RWPE2 (cell line): Measurements from ENCODE around the gene SIAH1.
"Not testable (repeated sequence)": the region's sequence is repeated elsewhere in the genome, so short reads cannot be mapped to it uniquely, and the experiment has no call there.

ENCODE experiments used
- ATAC-seq: fragments of 200-7000 bp; cut with Tn5 transposase; 3 replicates; pipeline ENCODE4 v1.9.1; 2021; ENCODE audit warnings: low read depth
- DNase-seq: peaks from one replicate; pipeline ENCODE4 v3.0.0-alpha.2; 2020; ENCODE audit warnings: low spot score
- H3K27ac ChIP-seq: fragments of 450-650 bp; 2 replicates; pipeline ENCODE4 v1.5.1; 2017; ENCODE audit warnings: mild to moderate bottlenecking; ENCODE audit not compliant: poor library complexity, severe bottlenecking
- H3K27me3 ChIP-seq: fragments of 250-450 bp; sonication (Bioruptor Pico); 2 replicates; pipeline ENCODE4 v1.5.1; 2021; ENCODE audit warnings: mild to moderate bottlenecking, moderate library complexity; ENCODE audit not compliant: insufficient read depth, poor library complexity, severe bottlenecking
- H3K36me3 ChIP-seq: fragments of 250-450 bp; sonication (Bioruptor Pico); 2 replicates; pipeline ENCODE4 v1.5.1; 2020; ENCODE audit warnings: low read depth, mild to moderate bottlenecking, moderate library complexity
- H3K4me1 ChIP-seq: fragments of 250-450 bp; sonication (Bioruptor Pico); 2 replicates; pipeline ENCODE4 v1.5.1; 2021; ENCODE audit warnings: mild to moderate bottlenecking, moderate library complexity; ENCODE audit not compliant: insufficient read depth, poor library complexity, severe bottlenecking
- H3K4me3 ChIP-seq: fragments of 250-450 bp; sonication (Bioruptor Pico); 2 replicates; pipeline ENCODE4 v1.5.1; 2021; ENCODE audit warnings: mild to moderate bottlenecking, moderate library complexity; ENCODE audit not compliant: severe bottlenecking
- H3K9me3 ChIP-seq: fragments of 250-450 bp; sonication (Bioruptor Pico); 2 replicates; pipeline ENCODE4 v1.5.1; 2021; ENCODE audit warnings: mild to moderate bottlenecking, moderate library complexity; ENCODE audit not compliant: severe bottlenecking
- TF ChIP-seq, protein P1 (sequence below): fragments of 450-650 bp; IDR thresholded peaks from one replicate; pipeline ENCODE4 v1.5.1; 2017; ENCODE audit warnings: mild to moderate bottlenecking, moderate library complexity; ENCODE audit not compliant: poor library complexity, severe bottlenecking

SIAH1 gene

DNA sequence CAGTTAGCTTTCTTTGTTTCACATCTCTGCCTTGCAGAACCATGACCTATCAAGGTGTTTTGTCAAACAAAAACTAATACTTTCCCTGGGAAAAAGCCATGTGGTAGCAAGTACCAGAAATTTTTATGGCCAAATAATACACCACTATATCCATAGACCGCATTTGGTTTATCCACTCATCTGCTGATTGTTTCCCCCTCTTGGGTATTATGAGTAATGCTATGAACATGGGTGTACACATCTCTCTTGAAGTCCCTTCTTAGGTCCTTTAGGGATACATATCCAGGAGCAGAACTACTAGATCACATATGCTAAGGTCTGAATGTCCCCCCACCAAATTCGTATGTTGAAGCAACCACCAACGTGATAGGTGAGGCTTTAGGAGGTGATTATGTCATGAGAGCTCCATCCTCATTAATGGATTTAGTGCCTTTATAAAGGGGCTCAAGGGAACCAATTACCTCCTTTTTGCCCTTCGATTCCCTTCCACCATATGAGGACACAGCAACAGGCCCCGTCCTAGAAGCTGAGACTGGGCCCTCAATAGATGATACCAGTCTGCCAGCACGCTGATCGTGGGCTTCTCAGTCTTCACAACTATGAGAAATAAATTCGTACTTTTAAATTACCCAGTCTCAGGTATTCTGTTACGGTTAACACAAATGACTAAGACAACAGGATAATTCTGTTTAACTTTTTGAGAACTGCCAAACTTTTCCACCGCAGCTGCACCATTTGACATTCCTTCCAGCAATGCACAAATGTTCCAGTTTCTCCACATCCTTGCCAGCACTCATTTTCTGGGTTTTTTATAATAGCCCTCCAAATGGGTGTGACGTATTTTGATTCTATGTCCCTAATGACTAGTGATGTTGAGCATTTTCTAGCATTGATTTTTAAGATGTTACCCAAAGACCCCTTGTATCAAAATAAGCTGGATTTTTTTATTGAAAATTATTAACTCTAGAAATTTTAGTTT lies 30.0 kb downstream of the SIAH1 start:
- Histone ChIP-seq H3K9me3 (no peaks in the 10 kb centered on the region), H3K27ac (no peak overlapping the region), H3K4me1 (peaks cover 4% of the 10 kb centered on the region), H3K4me3 (no peak overlapping the region), H3K27me3 (no peaks in the 10 kb centered on the region), H3K36me3 (peaks cover 69% of the 10 kb centered on the region)
- TF ChIP-seq, protein P1, sequence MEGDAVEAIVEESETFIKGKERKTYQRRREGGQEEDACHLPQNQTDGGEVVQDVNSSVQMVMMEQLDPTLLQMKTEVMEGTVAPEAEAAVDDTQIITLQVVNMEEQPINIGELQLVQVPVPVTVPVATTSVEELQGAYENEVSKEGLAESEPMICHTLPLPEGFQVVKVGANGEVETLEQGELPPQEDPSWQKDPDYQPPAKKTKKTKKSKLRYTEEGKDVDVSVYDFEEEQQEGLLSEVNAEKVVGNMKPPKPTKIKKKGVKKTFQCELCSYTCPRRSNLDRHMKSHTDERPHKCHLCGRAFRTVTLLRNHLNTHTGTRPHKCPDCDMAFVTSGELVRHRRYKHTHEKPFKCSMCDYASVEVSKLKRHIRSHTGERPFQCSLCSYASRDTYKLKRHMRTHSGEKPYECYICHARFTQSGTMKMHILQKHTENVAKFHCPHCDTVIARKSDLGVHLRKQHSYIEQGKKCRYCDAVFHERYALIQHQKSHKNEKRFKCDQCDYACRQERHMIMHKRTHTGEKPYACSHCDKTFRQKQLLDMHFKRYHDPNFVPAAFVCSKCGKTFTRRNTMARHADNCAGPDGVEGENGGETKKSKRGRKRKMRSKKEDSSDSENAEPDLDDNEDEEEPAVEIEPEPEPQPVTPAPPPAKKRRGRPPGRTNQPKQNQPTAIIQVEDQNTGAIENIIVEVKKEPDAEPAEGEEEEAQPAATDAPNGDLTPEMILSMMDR: no peak
- no peak for DNase-seq
- ATAC-seq: no peak

DNA sequence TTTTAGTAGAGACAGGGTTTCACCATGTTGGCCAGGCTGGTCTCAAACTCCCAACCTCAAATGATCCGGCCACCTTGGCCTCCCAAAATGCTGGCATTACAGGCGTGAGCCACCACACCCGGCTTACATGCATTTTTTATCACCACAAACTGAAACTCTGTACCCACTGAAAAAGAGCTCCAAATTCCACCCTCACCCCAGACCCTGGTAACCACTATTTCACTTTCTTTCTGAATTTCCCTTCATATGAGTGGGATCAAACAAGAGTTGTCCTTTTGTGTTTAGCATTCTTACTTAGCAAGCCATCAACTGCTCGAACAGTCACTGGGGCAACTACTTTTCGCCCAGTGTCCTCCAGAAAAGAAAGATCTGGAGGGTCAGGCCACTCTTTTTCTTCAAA lies 30.8 kb downstream of the SIAH1 start:
- not testable (repeated sequence) for H3K27ac ChIP-seq, H3K27me3 ChIP-seq, DNase-seq, H3K9me3 ChIP-seq, H3K4me1 ChIP-seq, ATAC-seq, H3K4me3 ChIP-seq
- peaks cover 74% of the 10 kb centered on the region for H3K36me3 ChIP-seq

DNA sequence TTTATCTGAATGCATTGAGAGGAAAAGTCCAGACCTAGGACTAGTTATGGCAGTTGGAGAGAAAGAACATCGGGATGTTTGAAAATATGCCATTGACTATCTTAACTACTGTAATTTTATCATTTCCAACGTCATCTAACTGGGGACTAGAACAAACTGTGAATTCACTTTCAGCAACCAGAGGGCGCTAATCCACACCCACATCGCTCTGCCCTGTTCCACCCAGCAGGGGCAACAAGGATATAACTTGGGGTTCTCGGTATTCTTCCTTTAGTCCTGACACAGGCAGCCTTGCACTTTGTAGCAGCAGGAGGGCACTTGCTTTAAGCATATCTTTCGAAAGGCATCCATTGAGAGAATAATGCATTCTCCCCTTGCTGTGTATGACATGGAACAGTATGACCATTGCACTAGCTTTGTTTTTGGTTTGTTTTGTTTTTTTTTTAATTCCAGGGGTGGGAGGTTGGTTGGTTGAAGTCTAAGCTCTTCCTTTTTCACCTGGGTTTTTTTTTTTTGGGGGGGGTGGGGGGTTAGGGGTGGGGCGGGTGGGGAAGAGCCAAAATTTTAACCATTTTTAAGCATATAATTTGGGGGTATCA lies 31.5 kb downstream of the SIAH1 start:
- H3K27me3 ChIP-seq: no peaks in the 10 kb centered on the region
- DNase-seq: no peak
- peaks cover 4% of the 10 kb centered on the region for H3K4me1 ChIP-seq
- no peaks in the 10 kb centered on the region for H3K9me3 ChIP-seq
- ATAC-seq: peak; percentile 87
- TF ChIP-seq, protein P1: peak; percentile 86
- H3K4me3 ChIP-seq: no peak overlapping the region
- H3K36me3 ChIP-seq: peaks cover 72% of the 10 kb centered on the region
- no peak overlapping the region for H3K27ac ChIP-seq

DNA sequence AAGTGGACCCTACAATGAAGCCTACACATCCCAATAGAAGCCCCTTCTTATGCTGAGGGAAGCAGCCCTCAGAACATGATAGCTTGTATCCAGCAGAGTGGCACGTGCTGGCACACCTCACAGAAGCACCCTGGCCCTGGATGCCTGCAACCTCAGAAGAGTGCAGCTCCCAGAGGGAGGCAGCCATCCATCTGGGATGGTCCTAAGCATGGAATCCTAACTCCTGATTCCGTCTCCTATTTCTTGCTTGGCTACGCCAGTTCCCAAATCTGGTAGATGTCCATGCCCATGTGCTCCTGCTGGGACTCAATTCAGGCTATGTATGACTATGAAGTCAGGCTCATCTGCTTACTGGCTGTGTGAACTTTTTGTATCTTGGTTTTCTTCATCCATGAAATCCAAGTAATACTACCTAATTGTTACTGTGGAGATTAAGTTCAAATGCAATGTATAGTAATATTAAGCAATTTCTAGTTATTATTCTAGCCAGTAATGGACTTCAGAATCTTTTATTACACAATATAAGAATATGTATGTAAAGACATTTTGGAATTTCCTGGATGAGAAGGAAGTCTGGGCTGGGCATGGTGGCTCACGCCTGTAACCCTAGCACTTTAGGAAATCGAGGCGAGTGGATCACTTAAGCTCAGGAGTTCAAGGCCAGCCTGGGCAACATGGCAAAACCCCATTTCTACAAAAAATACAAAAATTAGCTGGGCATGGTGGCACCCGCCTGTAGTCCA lies 32.4 kb downstream of the SIAH1 start:
- no peak for ATAC-seq
- H3K27ac ChIP-seq: no peak overlapping the region

DNA sequence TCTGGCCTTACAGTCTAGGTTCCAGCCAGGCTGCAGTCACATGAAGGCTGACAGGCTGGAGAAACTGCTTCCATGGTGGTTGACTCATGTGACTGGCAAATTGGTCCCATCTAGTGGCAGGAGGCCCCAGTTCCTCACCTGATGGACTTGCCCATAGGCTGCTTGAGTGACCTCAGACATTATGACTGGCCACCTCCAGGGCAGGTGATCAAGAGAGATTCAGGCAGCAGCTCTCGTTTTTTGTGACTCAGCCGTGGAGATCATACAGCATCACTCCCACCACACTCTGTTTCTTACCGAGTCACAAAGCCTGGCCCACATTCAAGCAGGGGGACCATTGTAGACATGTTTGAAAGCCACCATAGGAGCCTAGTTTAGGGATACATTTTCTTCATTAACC lies 34.5 kb downstream of the SIAH1 start:
- DNase-seq: no peak
- Histone ChIP-seq H3K27me3 (no peaks in the 10 kb centered on the region), H3K36me3 (peaks cover 69% of the 10 kb centered on the region), H3K27ac (no peak overlapping the region), H3K9me3 (no peaks in the 10 kb centered on the region), H3K4me3 (no peak overlapping the region), H3K4me1 (peaks cover 4% of the 10 kb centered on the region)
- TF ChIP-seq, protein P1: no peak
- ATAC-seq: peak; percentile 29

More for the DNA sequence above, 32.4 kb downstream of the SIAH1 start:
- TF ChIP-seq, protein P1: no peak
- no peak for DNase-seq
- Histone ChIP-seq H3K27me3 (no peaks in the 10 kb centered on the region), H3K36me3 (peaks cover 77% of the 10 kb centered on the region), H3K9me3 (no peaks in the 10 kb centered on the region), H3K4me3 (no peak overlapping the region), H3K4me1 (peaks cover 4% of the 10 kb centered on the region)
